Lung microvascular endothelial cell (primary cell): ENCODE data around the gene LGALS3BP. TPM values are rescaled to one million over a fixed set of nuclear protein-coding genes. Genes with fewer than 3 reads are reported as not detected.
"Not testable (repeated sequence)": the region's sequence is repeated elsewhere in the genome, so short reads cannot be mapped to it uniquely, and the experiment has no call there.

ENCODE experiments used
- DNase-seq, 2 donors: peaks; one replicate each; pipeline versions ENCODE4 v3.0.0 to v3.0.0-alpha.2; 2010; ENCODE audit warnings: low read depth in 2 of 2
- total RNA-seq: library from RNA; depleted of rRNA; stranded (reverse); fragments of >200 nt; gene quantifications from 2 replicates; pipeline ENCODE4 v1.2.1, GENCODE V29; 2014

Gene LGALS3BP
- total RNA-seq: 2.4 TPM in 2 replicates

- DNase-seq: peak in 1 of 2 donors; percentile 51
These were observed at the start of gene LGALS3BP for GRCh38 chr17:78979780-78980623. LGALS3BP (minus strand) TSS chr17:78979923; CDS start chr17:78977191, 2,732 bp downstream.

- no peak for DNase-seq
These were observed 49.0 kb upstream of the LGALS3BP start for GRCh38 chr17:79028496-79029326.

- peak in 1 of 2 donors; percentile 25 for DNase-seq
These were observed 48.3 kb upstream of the LGALS3BP start for GRCh38 chr17:79027925-79028491.

- DNase-seq: no peak
These were observed 47.7 kb upstream of the LGALS3BP start for GRCh38 chr17:79027274-79027924.

- DNase-seq: peak; percentile 29 to 70
These were observed 46.9 kb upstream of the LGALS3BP start for GRCh38 chr17:79026376-79027273.

GRCh38 chr17:79024901-79025737, 45.4 kb upstream of the LGALS3BP start:
- no peak for DNase-seq

- peak in 1 of 2 donors; percentile 37 for DNase-seq
These were observed 44.4 kb upstream of the LGALS3BP start, which contains the start of gene C1QTNF1 for GRCh38 chr17:79023886-79024771. C1QTNF1 (plus strand) TSS chr17:79024169; CDS start chr17:79043969, 19,800 bp downstream.

- DNase-seq: no peak
These were observed 43.5 kb upstream of the LGALS3BP start for GRCh38 chr17:79023180-79023705.

GRCh38 chr17:79022507-79022991, 42.8 kb upstream of the LGALS3BP start:
- no peak for DNase-seq

GRCh38 chr17:79021929-79022328, 42.2 kb upstream of the LGALS3BP start:
- DNase-seq: not testable (repeated sequence)

GRCh38 chr17:79020631-79021301, 41.0 kb upstream of the LGALS3BP start:
- DNase-seq: no peak

GRCh38 chr17:79019632-79020584, 40.2 kb upstream of the LGALS3BP start:
- peak; percentile 82 to 87 for DNase-seq

GRCh38 chr17:79019261-79019631, 39.5 kb upstream of the LGALS3BP start:
- no peak for DNase-seq

GRCh38 chr17:79018370-79018695, 38.6 kb upstream of the LGALS3BP start:
- no peak for DNase-seq

- no peak for DNase-seq
These were observed 38.0 kb upstream of the LGALS3BP start for GRCh38 chr17:79017546-79018369.
